Loucy (cell line): ENCODE results near the gene DUSP16.

Experiments
- H2AFZ ChIP-seq: fragments of 200-600 bp; sonication (generic); 2 replicates; pipeline ENCODE4 v1.6.0; 2016; ENCODE audit warnings: antibody characterized with exemption, mild to moderate bottlenecking, low read length, moderate library complexity
- H3F3A ChIP-seq: fragments of 200-600 bp; 2 replicates; pipeline ENCODE4 v1.6.0; 2016; ENCODE audit warnings: antibody characterized with exemption, low read depth, mild to moderate bottlenecking
- H3K27me3 ChIP-seq: fragments of 200-600 bp; sonication (generic); 2 replicates; pipeline ENCODE4 v1.6.1; 2014; ENCODE audit warnings: low read length, mild to moderate bottlenecking; ENCODE audit not compliant: insufficient read depth, poor library complexity, severe bottlenecking
- H3K36me3 ChIP-seq: fragments of 200-600 bp; sonication (generic); 2 replicates; pipeline ENCODE4 v1.6.1; 2016; ENCODE audit warnings: low read length; ENCODE audit not compliant: insufficient read depth
- H3K4me1 ChIP-seq: fragments of 200-600 bp; sonication (generic); 2 replicates; pipeline ENCODE4 v1.5.1; 2014; ENCODE audit warnings: low read length, mild to moderate bottlenecking; ENCODE audit not compliant: insufficient read depth, poor library complexity, severe bottlenecking
- H3K4me2 ChIP-seq: fragments of 200-600 bp; sonication (generic); 2 replicates; pipeline ENCODE4 v1.6.0; 2014; ENCODE audit warnings: antibody characterized with exemption, low read length, low read depth, mild to moderate bottlenecking; ENCODE audit not compliant: poor library complexity, severe bottlenecking
- H3K4me3 ChIP-seq: fragments of 200-600 bp; sonication (generic); 2 replicates; pipeline ENCODE4 v1.5.1; 2014; ENCODE audit warnings: low read length, mild to moderate bottlenecking, mixed read lengths; ENCODE audit not compliant: poor library complexity, severe bottlenecking
- H3K79me2 ChIP-seq: fragments of 200-600 bp; sonication (generic); 2 replicates; pipeline ENCODE4 v1.6.1; 2014; ENCODE audit warnings: low read length; ENCODE audit not compliant: insufficient read depth
- H3K9ac ChIP-seq: fragments of 200-600 bp; sonication (generic); 2 replicates; pipeline ENCODE4 v1.6.0; 2014; ENCODE audit warnings: mild to moderate bottlenecking, low read depth, low read length, moderate library complexity; ENCODE audit not compliant: poor library complexity, severe bottlenecking
- H3K9me2 ChIP-seq: fragments of 200-600 bp; sonication (generic); replicated peaks from 2 replicates; pipeline ENCODE4 v1.6.1; 2016; ENCODE audit warnings: low read depth, low read length, mixed read lengths
- H3K9me3 ChIP-seq: fragments of 200-600 bp; sonication (generic); 2 replicates; pipeline ENCODE4 v1.6.1; 2014; ENCODE audit warnings: mild to moderate bottlenecking, antibody characterized with exemption, low read length, low read depth; ENCODE audit not compliant: insufficient read depth
- H4K20me1 ChIP-seq: fragments of 200-600 bp; sonication (generic); 2 replicates; pipeline ENCODE4 v1.6.0; 2014; ENCODE audit warnings: antibody characterized with exemption, low read length, mild to moderate bottlenecking; ENCODE audit not compliant: insufficient read depth, poor library complexity, severe bottlenecking
- CTCF ChIP-seq: fragments of 200-600 bp; sonication (generic); conservative IDR thresholded peaks from 2 replicates; pipeline ENCODE4 v1.5.1; 2014; ENCODE audit warnings: mild to moderate bottlenecking, antibody characterized with exemption, low read length
- EZH2phosphoT487 ChIP-seq: fragments of 200-600 bp; IDR thresholded peaks from 2 replicates; pipeline ENCODE4 v1.6.1; 2018; ENCODE audit warnings: antibody characterized with exemption, mild to moderate bottlenecking, moderate library complexity, borderline replicate concordance

DUSP16 gene

DNA sequence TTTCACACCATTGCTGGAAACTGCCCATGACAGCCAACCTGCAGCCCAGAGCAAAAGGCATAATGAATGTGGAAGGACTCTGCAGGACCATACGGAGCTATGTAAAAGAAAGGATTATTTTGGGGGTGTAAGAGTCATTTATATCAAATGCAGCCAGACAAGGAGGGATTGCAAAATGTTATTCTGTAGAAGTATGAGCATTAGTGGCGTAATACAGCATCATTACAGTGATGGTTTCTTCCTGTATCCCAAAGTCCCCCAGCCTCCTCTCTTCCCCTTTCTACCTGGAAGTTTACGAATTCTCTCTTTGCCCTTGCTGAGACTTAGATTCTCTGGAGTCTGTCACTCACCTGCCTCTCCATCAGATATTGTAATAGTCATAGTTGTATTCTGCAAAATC, 115.9 kb downstream of the DUSP16 start:
- H3K9ac ChIP-seq: no peak overlapping the region
- H3K4me3 ChIP-seq: no peak overlapping the region
- no peaks in the 10 kb centered on the region for H3K9me2 ChIP-seq
- H4K20me1 ChIP-seq: no peaks in the 10 kb centered on the region
- no peaks in the 10 kb centered on the region for H3K27me3 ChIP-seq
- H2AFZ ChIP-seq: no peak overlapping the region
- TF ChIP-seq CTCF (no peak), EZH2phosphoT487 (no peak)
- no peaks in the 10 kb centered on the region for H3K9me3 ChIP-seq
- H3K4me1 ChIP-seq: peaks cover 23% of the 10 kb centered on the region
- H3K79me2 ChIP-seq: no peaks in the 10 kb centered on the region
- no peaks in the 10 kb centered on the region for H3K36me3 ChIP-seq
- H3K4me2 ChIP-seq: no peak overlapping the region
- no peaks in the 10 kb centered on the region for H3F3A ChIP-seq

GRCh38 chr12:12445882-12446181, 116.8 kb downstream of the DUSP16 start:
- TF ChIP-seq CTCF (no peak), EZH2phosphoT487 (no peak)

DNA sequence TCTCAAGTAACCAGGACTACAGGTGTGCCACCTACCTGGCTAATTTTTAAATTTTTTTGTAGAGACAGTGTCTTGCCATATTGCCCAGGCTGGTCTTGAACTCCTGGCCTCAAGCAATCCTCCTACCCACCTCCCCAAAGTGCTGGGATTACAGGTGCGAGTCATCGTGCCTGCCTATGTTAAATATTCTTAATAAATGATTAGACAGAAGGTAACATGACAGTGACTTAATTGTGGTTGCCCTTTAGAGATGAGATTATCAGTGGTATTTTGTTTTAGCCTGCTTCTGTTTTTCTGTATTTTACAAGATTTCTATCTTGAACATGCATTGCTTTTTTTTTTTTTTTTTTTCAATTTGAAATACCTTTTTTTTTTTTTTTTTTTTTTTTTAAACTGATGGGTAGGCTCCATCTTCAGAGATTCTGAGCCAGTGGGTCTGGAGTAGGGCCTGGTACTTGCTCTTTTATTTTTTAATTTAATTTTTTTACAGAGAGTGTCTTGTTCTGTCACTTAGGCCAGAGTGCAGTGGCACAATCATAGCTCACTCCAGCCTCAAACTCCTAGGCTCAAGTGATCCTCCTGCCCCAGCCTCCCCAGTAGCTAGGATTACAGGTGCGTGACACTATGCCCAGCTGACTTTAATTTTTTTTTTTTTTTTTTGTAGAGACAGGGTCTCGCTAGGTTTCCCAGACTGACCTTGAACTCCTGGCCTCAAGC, 117.3 kb downstream of the DUSP16 start:
- H3K27me3 ChIP-seq: no peaks in the 10 kb centered on the region
- H3K4me3 ChIP-seq: no peak overlapping the region
- no peaks in the 10 kb centered on the region for H3K9me2 ChIP-seq
- no peak overlapping the region for H2AFZ ChIP-seq
- no peak overlapping the region for H3K9ac ChIP-seq
- H3K36me3 ChIP-seq: no peaks in the 10 kb centered on the region
- peaks cover 36% of the 10 kb centered on the region for H3K4me1 ChIP-seq
- no peaks in the 10 kb centered on the region for H3F3A ChIP-seq
- no peaks in the 10 kb centered on the region for H4K20me1 ChIP-seq
- no peaks in the 10 kb centered on the region for H3K79me2 ChIP-seq
- TF ChIP-seq CTCF (no peak), EZH2phosphoT487 (no peak)
- no peak overlapping the region for H3K4me2 ChIP-seq
- no peaks in the 10 kb centered on the region for H3K9me3 ChIP-seq

More at GRCh38 chr12:12445882-12446181, 116.8 kb downstream of the DUSP16 start:
- Histone ChIP-seq H3F3A (no peaks in the 10 kb centered on the region), H3K79me2 (no peaks in the 10 kb centered on the region), H3K4me1 (peaks cover 33% of the 10 kb centered on the region), H3K27me3 (no peaks in the 10 kb centered on the region), H3K4me3 (no peak overlapping the region), H2AFZ (no peak overlapping the region), H3K4me2 (no peak overlapping the region), H3K9me2 (no peaks in the 10 kb centered on the region), H4K20me1 (no peaks in the 10 kb centered on the region), H3K36me3 (no peaks in the 10 kb centered on the region), H3K9me3 (no peaks in the 10 kb centered on the region), H3K9ac (no peak overlapping the region)
